SK-N-SH treated with all-trans-retinoic acid at 6 μM for 48 hours (cell line): ENCODE measurements around the gene ZBTB40.

Source experiments
- ATAC-seq: fragments of 200-7000 bp; cut with Tn5 transposase; 3 replicates; pipeline ENCODE4 v1.9.1; 2020; ENCODE audit warnings: mild to moderate bottlenecking, moderate library complexity
- ARNTL ChIP-seq: fragments of 450-650 bp; formaldehyde crosslinking; IDR thresholded peaks from 2 replicates; pipeline ENCODE4 v1.5.0; 2020; ENCODE audit warnings: low read depth, mild to moderate bottlenecking, moderate library complexity, borderline replicate concordance
- BACH2 ChIP-seq: fragments of 250-450 bp; sonication (Bioruptor Pico); IDR thresholded peaks from 2 replicates; pipeline ENCODE4 v1.9.0; 2021; ENCODE audit warnings: mild to moderate bottlenecking, borderline replicate concordance
- CREB5 ChIP-seq: fragments of 250-450 bp; sonication (Bioruptor Pico); IDR thresholded peaks from 2 replicates; pipeline ENCODE4 v1.5.1; 2020; ENCODE audit warnings: low read depth, mild to moderate bottlenecking, moderate library complexity
- CSDC2 ChIP-seq: fragments of 250-450 bp; sonication (Bioruptor Pico); IDR thresholded peaks from 2 replicates; pipeline ENCODE4 v1.5.0; 2020; ENCODE audit warnings: mild to moderate bottlenecking, moderate library complexity
- ESRRG ChIP-seq: fragments of 250-450 bp; sonication (Bioruptor Pico); IDR thresholded peaks from 2 replicates; pipeline ENCODE4 v1.6.1; 2021; ENCODE audit warnings: mild to moderate bottlenecking
- ISL1 ChIP-seq: fragments of 250-450 bp; sonication (Bioruptor Pico); IDR thresholded peaks from 2 replicates; pipeline ENCODE4 v2.1.2; 2022; ENCODE audit warnings: mild to moderate bottlenecking, moderate library complexity
- OSR1 ChIP-seq: fragments of 250-450 bp; sonication (Bioruptor Pico); IDR thresholded peaks from 2 replicates; pipeline ENCODE4 v1.8.0; 2022; ENCODE audit warnings: moderate library complexity, mild to moderate bottlenecking, inconsistent platforms
- PATZ1 ChIP-seq: fragments of 250-450 bp; sonication (Bioruptor Pico); IDR thresholded peaks from 2 replicates; pipeline ENCODE4 v1.8.0; 2020; ENCODE audit warnings: mild to moderate bottlenecking, moderate library complexity, borderline replicate concordance
- POU6F1 ChIP-seq: fragments of 250-450 bp; sonication (Bioruptor Pico); IDR thresholded peaks from 2 replicates; pipeline ENCODE4 v1.8.0; 2021; ENCODE audit warnings: low read depth, mild to moderate bottlenecking, moderate library complexity, borderline replicate concordance
- RARB ChIP-seq: fragments of 250-450 bp; sonication (Bioruptor Pico); IDR thresholded peaks from 2 replicates; pipeline ENCODE4 v1.8.0; 2021; ENCODE audit warnings: mild to moderate bottlenecking, moderate library complexity
- SNAI2 ChIP-seq: fragments of 250-450 bp; sonication (Bioruptor Pico); IDR thresholded peaks from 2 replicates; pipeline ENCODE4 v1.5.0; 2020; ENCODE audit warnings: mild to moderate bottlenecking, moderate library complexity
- TCF4 ChIP-seq: fragments of 250-450 bp; sonication (Bioruptor Pico); IDR thresholded peaks from 2 replicates; pipeline ENCODE4 v1.8.0; 2021; ENCODE audit warnings: mild to moderate bottlenecking, moderate library complexity, borderline replicate concordance
- TOX ChIP-seq: fragments of 250-450 bp; sonication (Bioruptor Pico); IDR thresholded peaks from 2 replicates; pipeline ENCODE4 v1.8.0; 2021; ENCODE audit warnings: mild to moderate bottlenecking, moderate library complexity, borderline replicate concordance
- TSHZ2 ChIP-seq: fragments of 250-450 bp; sonication (Bioruptor Pico); IDR thresholded peaks from 2 replicates; pipeline ENCODE4 v1.5.0; 2020; ENCODE audit warnings: mild to moderate bottlenecking, moderate library complexity
- ZC3H10 ChIP-seq: fragments of 250-450 bp; sonication (Bioruptor Pico); IDR thresholded peaks from 2 replicates; pipeline ENCODE4 v1.5.1; 2021; ENCODE audit warnings: mild to moderate bottlenecking, moderate library complexity
- ZFP3 ChIP-seq: fragments of 250-450 bp; sonication (Bioruptor Pico); IDR thresholded peaks from 2 replicates; pipeline ENCODE4 v1.5.0; 2020; ENCODE audit warnings: mild to moderate bottlenecking, moderate library complexity
- ZFP30 ChIP-seq: fragments of 450-650 bp; formaldehyde crosslinking; IDR thresholded peaks from 2 replicates; pipeline ENCODE4 v1.5.0; 2022; ENCODE audit warnings: mild to moderate bottlenecking, moderate library complexity
- ZNF565 ChIP-seq: fragments of 450-650 bp; formaldehyde crosslinking; conservative IDR thresholded peaks from 2 replicates; pipeline ENCODE4 v1.5.0; 2020; ENCODE audit warnings: low read depth, mild to moderate bottlenecking, moderate library complexity
- ZNF70 ChIP-seq: fragments of 450-650 bp; formaldehyde crosslinking; IDR thresholded peaks from 2 replicates; pipeline ENCODE4 v1.5.0; 2020; ENCODE audit warnings: mild to moderate bottlenecking, moderate library complexity
- ZNF8 ChIP-seq: fragments of 450-650 bp; formaldehyde crosslinking; IDR thresholded peaks from 2 replicates; pipeline ENCODE4 v1.5.0; 2020; ENCODE audit warnings: mild to moderate bottlenecking, moderate library complexity

Gene ZBTB40

GRCh38 chr1:22451702-22452480, at the start of gene ZBTB40:
TSS of gene ZBTB40 (plus strand) at chr1:22451851. CDS start at chr1:22489949, 38,098 bp downstream.
- TF ChIP-seq TSHZ2 (CRISPR knock-in tag) = peak; percentile 68; the same call in 1 of the 2 replicates
- TF ChIP-seq ZFP3 = peak; percentile 16; the same call in 1 of the 2 replicates
- no peak for TF ChIP-seq ARNTL (CRISPR knock-in tag)
- no peak; the same call in 1 of the 2 replicates for TF ChIP-seq TCF4 (CRISPR knock-in tag)
- TF ChIP-seq ISL1 = no peak
- 0 out of 2 replicates have a peak, but pooled peaks have one; percentile 8 for TF ChIP-seq ZNF8 (CRISPR knock-in tag)
- no peak for TF ChIP-seq CSDC2 (CRISPR knock-in tag)
- TF ChIP-seq OSR1 (CRISPR knock-in tag) = no peak
- TF ChIP-seq RARB (CRISPR knock-in tag) = 0 out of 2 replicates have a peak, but pooled peaks have one; percentile 32
- no peak for TF ChIP-seq CREB5 (CRISPR knock-in tag)
- TF ChIP-seq SNAI2 (CRISPR knock-in tag) = no peak
- TF ChIP-seq ZNF70 (CRISPR knock-in tag) = no peak
- no peak for TF ChIP-seq BACH2 (CRISPR knock-in tag)
- no peak for TF ChIP-seq ZNF565 (CRISPR knock-in tag)
- peak; percentile 83 for TF ChIP-seq PATZ1
- no peak for TF ChIP-seq ESRRG (CRISPR knock-in tag)
- no peak for TF ChIP-seq POU6F1 (CRISPR knock-in tag)
- no peak for TF ChIP-seq ZC3H10 (CRISPR knock-in tag)
- no peak for TF ChIP-seq ZFP30 (CRISPR knock-in tag)
- TF ChIP-seq, all 23 proteins: peak for 5
- peak; percentile 90 for ATAC-seq

- ATAC-seq = peak; percentile 72
- TF ChIP-seq TOX (CRISPR knock-in tag) (no peak), RARB (CRISPR knock-in tag) (no peak), ZNF8 (CRISPR knock-in tag) (no peak), PATZ1 (no peak), CSDC2 (CRISPR knock-in tag) (no peak), ZC3H10 (CRISPR knock-in tag) (no peak), TCF4 (CRISPR knock-in tag) (peak; percentile 42; the same call in 1 of the 2 replicates), CREB5 (CRISPR knock-in tag) (no peak), ZFP3 (no peak)
These were observed 49.1 kb upstream of the ZBTB40 start for GRCh38 chr1:22402356-22403053.
